NCI-H1694 (cell line): Measurements from ENCODE around the gene TMEM198.
A peak's percentile ranks its signal among the peaks of the same experiment; 100 is the strongest.

ENCODE experiments used
- DNase-seq: peaks from one replicate; lab custom pipeline; 2025; lab: John Stamatoyannopoulos, UW

TMEM198 gene, protein sequence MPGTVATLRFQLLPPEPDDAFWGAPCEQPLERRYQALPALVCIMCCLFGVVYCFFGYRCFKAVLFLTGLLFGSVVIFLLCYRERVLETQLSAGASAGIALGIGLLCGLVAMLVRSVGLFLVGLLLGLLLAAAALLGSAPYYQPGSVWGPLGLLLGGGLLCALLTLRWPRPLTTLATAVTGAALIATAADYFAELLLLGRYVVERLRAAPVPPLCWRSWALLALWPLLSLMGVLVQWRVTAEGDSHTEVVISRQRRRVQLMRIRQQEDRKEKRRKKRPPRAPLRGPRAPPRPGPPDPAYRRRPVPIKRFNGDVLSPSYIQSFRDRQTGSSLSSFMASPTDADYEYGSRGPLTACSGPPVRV

DNA sequence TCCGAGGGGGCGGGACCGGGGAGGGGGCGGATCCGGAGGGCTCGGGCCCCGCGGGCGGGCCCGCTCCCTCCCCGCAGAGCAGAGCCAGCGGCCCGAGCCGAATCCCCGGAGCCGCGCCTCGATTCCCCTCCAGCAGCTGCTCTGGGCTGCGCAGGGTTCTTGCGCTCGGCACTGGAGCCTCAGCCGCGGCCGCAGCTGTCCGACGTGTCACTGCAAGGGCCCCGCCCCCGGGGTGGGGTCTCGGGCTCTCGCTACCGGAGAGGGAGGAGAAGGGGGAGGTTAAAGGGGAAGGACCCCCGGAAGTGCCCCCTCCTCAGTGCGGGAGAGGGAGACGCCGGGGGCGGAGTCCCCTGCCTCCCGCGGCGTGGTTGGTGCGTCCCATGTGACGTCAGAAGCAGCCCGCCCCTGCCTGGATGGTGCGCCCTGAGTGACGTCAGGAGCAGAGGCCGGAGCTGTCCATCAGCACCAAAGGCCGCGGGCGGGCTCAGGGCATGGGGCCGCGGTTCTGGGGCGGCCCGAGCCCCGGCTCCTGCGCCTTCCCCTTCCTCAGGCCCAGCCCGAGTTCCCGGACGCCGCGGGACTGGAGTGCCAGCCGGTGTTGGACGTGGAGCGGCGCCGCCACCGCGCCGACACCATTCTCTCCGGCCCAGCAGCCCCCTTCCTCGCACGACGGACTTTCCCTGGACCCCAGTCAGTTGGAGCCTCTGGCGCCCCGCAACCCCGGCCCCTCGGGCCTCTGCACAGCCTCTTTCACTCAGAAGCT is at the start of gene TMEM198, which contains the start of gene CHPF:
Gene TMEM198, plus strand, starts transcription at position 433 of the 763 bp plus-strand sequence. CDS start 700 bp downstream, outside the sequence.
Gene CHPF, minus strand, starts transcription at position 214 of the 763 bp plus-strand sequence. CDS start 271 bp downstream, outside the sequence.
- peak; percentile 99 for DNase-seq

DNA sequence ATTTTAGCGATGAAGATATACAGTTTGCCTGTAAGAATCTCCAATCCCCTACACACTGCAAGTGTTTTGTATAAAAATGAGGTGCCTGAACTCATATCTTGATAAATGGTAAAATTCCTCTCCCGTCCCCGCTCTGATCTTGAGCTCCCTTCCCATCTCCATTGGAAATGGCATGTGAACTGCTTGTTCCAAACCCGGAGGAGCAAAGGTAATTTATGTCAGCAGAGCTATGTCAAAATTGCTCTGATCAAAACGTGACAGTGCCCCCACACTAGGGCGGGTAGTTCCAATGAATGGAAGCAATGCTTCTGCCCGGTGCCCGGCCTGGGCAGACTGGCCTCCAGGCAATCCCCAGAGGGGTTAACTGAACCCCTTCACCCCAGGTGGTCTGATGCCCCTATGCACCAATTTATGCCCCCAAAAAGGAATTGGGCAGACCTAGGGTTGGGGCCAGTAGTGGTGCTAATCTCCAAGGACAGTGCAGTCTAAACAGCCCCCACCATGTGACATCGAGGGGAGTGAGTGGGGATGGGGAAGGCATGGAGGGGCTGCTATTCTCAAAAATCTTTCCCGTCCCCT is 48.8 kb upstream of the TMEM198 start:
- DNase-seq: no peak

DNA sequence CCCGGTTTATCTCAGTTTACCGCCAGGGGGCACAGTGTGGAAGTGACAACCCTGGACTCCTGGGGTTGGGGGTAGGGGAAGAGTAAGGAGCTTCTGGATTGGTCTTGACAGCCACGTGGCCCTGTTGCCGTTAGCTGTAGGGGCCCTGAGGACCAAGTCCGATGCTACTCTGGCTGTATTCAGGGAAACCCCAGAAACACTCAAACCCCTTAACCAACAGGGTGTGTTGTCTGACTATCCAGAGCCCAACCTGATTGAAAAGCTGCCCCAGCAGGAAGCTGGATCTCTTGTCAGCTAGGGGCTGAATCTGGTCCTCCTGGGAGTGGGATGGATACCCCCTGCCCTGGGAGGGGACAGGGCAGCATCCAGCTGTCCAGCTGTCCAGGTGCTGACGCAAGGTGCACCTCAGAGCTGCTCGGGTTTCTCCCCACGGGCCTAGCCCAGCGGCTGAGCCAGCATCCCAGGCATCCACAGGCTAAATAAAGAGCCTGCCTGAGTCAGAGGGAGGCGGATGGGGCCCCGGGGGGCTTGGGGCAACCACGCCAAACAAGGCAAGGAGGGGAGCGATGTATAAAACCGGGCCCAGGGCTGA is 48.2 kb upstream of the TMEM198 start:
- peak; percentile 91 for DNase-seq

DNA sequence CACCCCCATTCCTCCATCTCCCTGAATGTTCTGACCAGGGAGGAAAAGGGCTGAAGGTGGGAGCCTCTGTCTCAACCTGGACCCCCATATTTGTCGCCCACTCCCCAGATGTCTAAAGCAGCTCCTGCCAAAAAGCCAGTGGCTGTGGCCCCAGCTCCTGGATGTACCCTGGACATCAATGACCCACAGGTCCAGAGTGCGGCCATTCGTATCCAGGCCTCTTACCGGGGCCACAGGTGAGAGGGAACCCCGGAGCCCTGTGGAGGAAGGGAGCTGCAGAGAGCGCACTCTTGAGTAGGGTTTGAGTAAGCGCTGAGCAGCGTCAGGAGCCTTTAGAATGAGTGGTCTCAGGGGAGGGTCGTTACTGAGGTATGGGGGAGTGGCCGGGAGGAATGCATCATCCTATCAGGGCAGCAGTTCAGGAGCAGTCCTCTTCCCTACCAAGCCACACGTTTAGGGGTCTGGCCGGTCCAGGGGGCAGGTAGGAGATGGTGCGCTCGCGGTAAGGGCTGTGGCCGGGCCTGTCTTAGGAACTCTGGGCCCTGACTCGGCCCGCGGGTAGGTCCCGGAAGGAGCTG is 47.5 kb upstream of the TMEM198 start:
- DNase-seq: no peak

DNA sequence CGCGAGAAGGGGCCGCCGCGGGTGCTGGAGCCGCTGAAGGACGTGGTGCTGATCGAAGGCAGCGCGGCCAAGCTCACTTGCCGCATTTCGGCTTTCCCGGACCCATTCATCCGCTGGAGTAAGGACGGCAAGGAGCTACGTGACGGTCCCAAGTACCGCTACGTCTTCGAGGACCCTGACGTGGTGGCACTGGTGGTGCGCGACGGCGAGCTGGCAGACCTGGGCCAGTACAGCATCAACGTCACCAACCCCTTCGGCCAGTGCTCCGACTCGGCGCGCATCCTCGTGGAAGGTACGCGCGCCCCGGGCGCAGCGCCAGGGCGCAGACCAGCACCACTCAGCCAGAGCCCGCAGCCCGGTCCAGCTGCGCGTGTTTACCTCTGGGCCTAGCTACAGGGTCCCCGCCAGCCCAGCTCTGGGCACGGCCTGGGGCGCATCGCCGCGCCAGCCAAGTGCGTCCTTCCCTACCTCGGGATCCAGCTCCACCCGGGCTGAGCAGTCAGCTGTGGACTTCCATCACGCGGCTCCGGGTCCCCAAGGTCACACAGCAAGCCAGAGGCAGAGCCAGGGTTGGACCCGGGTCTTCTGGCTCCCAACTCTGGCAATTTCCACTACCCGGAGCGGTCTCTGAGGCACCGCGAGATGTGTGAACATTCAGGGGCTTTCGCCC is 46.9 kb upstream of the TMEM198 start:
- no peak for DNase-seq

DNA sequence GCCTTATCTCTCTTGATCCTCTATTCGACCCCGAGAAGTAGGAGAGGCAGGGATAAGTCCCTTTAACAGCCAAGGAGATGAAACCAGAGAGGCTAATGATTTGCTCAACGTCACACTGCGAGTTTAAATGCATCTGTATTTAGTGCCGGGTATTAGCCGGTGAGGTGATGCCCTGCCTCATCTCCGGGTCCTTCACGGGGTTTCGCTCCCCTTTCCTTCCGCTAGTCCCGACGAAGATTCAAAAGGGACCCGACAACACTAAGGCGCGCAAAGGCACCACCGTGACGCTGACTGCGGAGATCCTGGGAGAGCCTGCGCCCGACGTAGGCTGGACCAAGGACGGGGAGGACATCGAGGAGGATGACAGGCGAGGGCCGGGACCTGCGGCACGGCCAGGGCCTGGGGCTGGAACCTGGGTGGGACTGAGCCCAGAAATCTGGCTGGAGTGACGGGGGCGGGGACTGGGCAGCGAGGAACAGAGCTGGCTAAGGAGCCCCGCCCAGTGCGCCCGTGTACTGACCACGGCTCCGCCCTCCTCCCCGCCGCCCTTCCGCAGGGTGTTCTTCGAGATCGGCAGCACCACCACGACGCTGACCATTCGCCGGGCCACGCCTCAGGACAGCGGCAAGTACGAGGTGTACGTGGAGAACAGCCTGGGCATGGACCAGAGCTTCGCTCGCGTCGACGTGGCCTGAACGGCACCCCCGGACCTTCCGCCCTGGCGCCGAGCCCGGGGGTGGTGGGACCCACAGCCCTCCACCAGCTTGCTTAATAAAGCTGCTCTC is 46.1 kb upstream of the TMEM198 start:
- no peak for DNase-seq

DNA sequence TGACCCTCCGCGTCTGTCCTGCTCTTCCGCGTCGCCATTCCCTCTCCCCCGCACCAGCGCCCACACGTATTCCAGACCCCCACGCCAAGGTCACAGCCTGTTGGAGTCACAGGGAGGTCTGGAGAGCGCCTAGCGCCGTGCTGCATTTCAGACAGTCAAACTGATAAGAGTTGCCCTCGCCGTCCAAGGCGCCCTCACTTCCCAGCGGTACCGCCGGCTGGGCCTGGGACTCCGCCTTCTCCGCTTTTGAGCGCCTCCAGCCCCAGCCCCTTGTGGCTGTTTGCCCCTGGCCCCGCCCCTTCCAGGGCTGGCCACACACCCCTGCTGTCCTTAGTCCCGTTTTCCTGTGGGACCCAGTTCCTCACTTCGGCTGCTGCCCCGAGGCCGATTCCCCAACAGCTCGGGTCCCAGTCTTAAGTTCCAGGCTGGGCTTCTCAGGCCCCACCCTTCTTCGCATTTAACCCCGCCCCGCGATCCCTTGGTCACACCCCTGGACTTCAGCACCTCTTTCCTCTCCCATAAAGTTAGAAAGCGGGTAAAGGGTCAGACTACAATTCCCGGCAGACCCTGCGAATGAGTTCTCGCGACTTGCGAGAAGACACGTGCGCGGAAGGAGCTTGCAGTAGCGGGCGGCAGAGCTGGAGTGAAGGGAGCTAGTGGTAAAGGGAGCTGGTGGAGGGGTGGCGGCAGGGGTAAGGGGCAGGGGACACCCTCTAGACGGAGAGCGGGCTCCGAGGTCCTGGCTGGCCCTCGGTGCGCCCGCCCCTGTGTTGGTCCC is 45.4 kb upstream of the TMEM198 start, which contains the start of gene GMPPA:
Gene GMPPA, plus strand, starts transcription at position 612 of the 778 bp plus-strand sequence. CDS start 1,085 bp downstream, outside the sequence.
- DNase-seq: peak; percentile 98

DNA sequence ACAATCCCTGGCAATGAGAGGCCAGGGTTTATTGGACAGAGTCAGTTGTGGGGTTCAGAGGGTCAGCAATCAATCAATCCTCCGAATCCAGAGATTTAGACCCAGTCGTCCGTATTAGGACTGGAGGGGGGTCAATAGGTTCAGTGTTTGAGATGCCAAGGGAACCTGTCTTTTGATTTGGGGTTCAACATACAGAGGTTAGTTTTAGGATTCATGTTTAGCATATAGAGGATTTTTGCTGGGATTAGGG is 44.8 kb upstream of the TMEM198 start:
- no peak for DNase-seq

DNA sequence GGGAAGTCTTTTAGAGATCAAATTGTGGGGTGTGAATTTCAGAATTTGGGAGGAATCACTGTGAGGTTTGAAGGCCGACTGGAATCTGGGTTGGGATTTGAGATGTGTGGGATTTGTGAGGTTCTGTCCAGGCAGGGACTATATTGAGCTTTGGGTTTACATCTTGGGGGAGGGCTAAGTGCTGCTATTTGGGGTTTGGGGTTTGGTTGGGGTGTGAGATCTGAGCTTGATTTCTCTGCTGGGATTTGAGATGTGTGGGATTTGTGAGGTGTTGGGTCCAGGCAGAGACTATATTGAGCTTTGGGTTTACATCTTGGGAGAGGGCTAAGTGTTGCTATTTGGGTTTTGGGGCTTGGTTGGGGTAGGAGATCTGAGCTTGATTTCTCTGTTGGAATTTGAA is 44.3 kb upstream of the TMEM198 start:
- no peak for DNase-seq

DNA sequence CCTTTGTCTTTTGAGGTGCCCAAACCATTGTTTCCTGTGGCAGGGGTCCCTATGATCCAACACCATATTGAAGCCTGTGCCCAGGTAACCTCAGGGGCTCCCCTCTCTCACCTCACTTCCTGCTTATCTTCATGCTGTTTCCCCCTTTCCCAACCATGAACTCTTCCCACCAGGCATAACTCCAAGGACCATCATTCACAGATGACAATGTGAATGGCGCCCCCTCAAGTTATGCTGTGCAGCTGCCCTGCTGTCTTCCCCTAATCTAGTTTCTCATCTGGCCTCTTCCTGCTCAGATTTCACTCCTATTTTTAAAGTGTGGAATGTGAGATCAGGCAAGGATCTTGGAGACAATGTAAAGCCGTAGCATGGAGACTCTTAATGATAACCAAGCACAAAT is 43.7 kb upstream of the TMEM198 start:
- no peak for DNase-seq

DNA sequence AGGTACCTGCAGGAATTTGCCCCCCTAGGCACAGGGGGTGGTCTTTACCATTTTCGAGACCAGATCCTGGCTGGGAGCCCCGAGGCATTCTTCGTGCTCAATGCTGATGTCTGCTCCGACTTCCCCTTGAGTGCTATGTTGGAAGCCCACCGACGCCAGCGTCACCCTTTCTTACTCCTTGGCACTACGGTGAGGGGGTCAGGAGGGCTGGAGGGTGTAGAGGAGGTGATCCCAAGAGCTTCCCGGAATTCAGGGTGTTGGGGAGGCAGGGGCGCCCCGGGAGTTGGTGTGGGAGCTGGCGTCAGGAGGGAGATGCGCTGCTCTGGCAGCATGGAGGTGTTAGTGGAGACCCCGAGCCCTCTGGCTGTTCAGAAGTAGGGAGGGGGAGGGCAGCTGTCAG is 42.0 kb upstream of the TMEM198 start:
- no peak for DNase-seq

DNA sequence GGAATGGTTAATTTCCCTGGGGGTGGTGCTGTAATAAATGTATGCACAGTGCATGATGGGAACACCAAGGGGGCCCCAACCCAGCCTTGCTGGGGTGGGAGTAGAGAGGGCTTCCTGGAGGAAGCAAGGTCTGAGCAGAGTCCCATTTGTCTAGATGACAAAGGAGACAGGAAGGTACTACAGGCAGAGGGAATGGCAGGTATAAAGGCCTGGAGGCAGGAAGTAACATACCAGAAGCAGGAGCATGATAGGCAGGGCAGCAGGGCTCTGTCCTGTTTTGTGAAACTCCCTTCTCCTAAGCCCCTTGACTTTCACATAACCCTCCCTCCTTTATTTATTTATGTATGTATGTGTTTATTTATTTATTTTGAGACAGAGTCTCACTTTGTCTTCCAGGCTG is 41.2 kb upstream of the TMEM198 start:
- no peak for DNase-seq

DNA sequence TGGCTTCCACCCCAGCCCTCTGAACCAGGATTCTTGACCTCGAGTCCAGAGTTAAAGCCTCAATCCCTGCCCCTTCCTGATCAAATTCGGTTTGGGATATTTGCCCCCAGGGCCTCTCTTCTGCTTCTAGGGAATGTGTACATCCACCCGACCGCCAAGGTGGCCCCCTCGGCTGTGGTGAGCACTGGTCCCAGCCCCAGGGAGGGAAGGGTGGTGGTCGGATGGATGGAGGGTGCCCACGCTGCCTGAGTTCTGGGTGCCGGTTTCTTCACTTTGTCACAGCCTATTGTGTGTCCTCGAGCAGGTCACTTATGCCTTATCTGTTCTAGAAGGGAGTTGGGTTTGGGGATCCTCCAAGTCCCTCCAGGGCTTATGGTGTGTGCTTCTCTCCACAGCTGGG is 38.2 kb upstream of the TMEM198 start:
- DNase-seq: no peak

DNA sequence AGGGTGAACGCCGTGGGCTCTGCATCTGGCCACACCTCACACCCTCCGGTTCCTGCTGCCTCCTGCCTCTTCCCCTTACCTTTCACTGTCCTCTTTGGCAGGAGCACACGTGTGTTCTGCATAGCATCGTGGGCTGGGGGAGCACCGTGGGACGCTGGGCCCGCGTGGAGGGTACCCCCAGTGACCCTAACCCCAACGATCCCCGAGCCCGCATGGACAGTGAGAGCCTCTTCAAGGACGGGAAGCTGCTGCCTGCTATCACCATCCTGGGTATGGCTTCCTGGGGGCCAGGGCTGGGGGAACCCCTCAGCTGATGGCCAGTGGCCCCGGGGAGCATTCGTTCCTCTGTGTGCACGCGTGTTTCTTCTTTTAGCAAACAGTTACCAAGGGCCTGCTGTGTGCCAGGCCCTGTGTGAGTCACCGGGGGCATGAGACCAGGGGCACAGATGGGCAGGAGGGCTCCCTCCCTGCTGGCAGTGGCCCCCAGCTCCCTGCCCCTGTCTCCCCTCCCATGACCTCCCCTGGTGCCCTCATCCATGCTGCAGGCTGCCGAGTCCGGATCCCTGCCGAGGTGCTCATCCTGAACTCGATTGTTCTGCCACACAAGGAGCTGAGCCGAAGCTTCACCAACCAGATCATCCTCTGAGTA is 37.6 kb upstream of the TMEM198 start:
- DNase-seq: no peak

DNA sequence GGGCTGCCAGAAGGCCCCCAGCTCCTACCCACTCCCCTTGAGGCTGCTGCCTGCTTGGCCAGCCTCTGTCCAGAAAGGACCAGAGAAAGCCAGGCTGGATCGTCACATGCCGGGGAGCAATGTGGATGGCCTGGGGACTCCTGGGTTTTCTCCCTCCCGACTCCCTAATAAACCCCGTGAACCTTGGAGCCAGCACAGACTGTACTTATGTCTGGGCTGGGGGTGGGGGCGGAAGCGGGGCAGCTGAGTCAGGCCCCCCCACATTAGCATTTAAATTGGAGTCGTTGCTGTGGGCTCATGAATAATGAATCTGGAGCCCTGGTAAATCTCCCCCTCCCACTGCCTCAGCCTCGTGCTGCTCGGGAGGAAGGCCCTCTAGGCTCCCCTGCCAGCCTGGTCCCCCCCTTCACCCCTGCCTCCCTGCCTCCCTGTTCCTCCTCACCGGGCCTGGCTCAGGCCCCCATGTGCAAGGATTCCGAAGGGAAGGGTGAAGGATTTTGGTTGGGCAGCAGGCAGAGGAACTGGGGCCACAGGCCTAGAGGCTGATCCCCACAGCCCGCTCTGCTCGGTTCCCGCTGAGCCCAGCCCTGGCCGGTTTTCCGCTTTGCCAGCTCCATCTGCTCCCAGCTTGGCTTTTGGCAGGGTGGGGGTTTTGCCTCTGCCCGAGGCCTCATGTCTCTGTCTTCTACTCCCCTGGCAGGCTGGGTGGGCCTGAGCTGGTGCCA is 36.9 kb upstream of the TMEM198 start:
- DNase-seq: peak; percentile 97

DNA sequence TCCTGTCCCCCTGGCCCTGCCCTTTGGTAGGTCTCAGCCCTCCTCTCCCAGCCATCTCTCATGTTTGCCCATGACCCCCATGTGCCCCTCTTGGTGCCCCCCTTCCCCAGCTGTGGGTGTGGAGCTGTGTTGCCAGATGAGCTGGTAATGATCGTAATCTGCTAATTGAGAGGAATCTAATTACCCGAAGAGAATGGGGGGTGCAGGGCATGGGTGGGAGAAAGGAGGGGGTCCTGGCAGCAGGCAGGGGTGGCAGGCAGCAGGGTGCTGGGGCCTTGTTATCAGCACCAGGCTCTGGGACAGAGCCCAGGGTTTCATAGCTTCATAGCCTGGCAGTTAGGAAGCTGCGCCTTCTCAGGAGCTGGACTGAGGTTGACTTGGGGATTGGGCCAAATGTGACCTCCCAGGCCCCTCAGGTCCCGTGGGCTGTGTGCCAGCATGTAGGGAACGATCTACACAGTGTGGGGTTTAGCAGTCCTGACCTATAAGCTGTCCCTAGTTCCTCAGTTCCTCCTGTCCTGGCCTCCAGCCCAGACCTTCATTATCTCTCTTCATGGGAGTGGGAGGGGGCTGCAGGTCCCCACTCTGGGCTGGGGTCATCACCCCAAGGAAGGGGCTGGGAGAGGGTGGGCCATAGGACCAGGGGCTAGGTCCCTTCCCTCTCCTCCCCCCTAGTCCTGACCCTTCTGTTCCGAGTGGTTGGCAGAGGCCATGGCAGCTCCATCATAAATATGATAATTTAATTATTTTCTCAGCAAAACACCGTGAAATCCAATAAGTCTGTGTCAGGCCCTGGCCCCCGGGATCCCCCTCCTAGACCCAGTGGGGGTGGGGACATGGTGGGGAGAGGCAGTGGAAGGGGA is 36.0 kb upstream of the TMEM198 start:
- DNase-seq: no peak

DNA sequence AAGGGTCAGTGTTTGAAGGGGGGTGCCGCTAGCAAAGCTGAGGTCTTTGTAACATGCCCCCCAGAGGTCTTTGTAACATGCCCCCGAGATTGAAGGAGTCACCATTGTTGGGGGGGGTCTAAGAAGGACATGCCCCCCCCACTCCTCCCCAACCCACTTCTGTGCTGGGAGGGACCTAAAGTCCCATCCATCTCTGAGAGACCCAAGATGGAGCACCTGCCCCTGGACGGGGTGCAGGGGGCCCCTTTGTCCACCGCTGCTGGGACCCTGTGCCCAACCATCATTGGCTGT is 35.4 kb upstream of the TMEM198 start:
- peak; percentile 68 for DNase-seq
